DOHH2 (cell line): Measurements from ENCODE around the gene SYT13.

Experiments
- EZH2phosphoT487 ChIP-seq: fragments of 200-600 bp; sonication (generic); IDR thresholded peaks from 2 replicates; pipeline ENCODE4 v1.6.1; 2017; ENCODE audit warnings: borderline replicate concordance, mild to moderate bottlenecking, antibody characterized with exemption, low read length, moderate library complexity, mixed read lengths
- TF ChIP-seq, protein P1 (sequence below): fragments of 200-600 bp; sonication (generic); IDR thresholded peaks from one replicate; pipeline ENCODE4 v1.5.1; 2014; ENCODE audit warnings: antibody characterized with exemption, mild to moderate bottlenecking, low read depth, low read length; ENCODE audit not compliant: poor library complexity, severe bottlenecking

DNA sequence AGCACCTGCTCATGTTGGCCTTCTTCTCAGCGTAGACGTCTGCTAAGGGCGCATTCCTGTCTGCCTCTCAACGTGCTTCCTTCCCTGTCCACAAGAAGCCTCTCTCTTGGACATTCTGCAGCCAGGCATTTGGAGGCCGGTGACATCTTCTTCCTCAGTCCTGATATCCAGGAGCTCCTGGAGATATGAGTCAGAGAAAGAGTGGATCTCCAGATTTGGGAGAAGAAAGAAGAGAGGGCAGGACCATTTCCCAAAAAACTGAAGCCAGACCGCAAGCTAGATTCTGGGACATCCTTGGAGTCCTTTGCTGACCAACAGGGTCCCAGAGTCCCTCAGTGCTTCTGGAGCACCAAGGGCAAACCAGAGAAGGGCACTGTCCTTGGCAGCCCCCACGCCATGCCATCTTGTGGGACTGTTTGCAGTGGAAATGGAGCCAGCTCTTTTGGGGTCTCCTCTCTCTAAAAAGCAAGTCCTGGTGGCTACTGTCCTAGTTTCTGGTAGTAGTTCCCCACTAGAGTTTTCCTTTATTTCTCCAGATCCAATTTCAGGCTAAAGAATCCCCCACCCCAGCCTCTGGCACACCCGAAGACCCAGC, 36.1 kb upstream of the SYT13 start:
- TF ChIP-seq, protein P1, sequence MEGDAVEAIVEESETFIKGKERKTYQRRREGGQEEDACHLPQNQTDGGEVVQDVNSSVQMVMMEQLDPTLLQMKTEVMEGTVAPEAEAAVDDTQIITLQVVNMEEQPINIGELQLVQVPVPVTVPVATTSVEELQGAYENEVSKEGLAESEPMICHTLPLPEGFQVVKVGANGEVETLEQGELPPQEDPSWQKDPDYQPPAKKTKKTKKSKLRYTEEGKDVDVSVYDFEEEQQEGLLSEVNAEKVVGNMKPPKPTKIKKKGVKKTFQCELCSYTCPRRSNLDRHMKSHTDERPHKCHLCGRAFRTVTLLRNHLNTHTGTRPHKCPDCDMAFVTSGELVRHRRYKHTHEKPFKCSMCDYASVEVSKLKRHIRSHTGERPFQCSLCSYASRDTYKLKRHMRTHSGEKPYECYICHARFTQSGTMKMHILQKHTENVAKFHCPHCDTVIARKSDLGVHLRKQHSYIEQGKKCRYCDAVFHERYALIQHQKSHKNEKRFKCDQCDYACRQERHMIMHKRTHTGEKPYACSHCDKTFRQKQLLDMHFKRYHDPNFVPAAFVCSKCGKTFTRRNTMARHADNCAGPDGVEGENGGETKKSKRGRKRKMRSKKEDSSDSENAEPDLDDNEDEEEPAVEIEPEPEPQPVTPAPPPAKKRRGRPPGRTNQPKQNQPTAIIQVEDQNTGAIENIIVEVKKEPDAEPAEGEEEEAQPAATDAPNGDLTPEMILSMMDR = no peak
- TF ChIP-seq EZH2phosphoT487 = no peak
